Testis (tissue), 2 donors: Measurements from ENCODE around the gene HNF4A.

Experiments
- CTCF ChIP-seq, 3 experiments: fragments of 450-650 bp in 2 of 3; fragments of 200-600 bp in 1 of 3; sonication (generic) in 1 of 3; IDR thresholded peaks; one replicate each; pipeline ENCODE4 v1.5.1; 2016 to 2019; ENCODE audit warnings: antibody characterized with exemption in 3 of 3, mild to moderate bottlenecking in 2 of 3, moderate library complexity in 1 of 3
- POLR2A ChIP-seq: fragments of 450-650 bp; IDR thresholded peaks from one replicate; pipeline ENCODE4 v1.6.1; 2017; ENCODE audit warnings: antibody characterized with exemption, mild to moderate bottlenecking, moderate library complexity

DNA sequence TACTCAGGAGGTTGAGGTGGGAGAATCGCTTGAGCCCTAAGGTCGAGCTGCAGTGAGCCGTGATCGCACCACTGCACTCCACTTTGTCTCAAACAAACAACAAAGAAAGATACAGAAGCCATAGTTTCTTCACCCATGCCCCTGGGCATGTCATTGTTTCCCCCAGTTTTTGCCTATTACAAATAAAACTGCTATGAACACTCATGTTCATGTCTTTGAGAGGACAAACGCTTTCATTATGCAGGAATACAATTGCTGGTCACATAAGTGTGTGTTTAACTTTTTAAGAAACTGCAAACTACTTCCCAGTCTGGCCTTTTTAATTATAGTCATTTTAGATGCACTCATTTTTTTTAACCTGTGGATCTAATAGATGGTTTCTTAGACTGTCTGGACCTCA lies 108.0 kb downstream of the HNF4A start:
- TF ChIP-seq CTCF (IDR thresholded peaks at IDR 0.05), result no peak
- no peak for TF ChIP-seq POLR2A
